Subcutaneous abdominal adipose tissue (tissue), 5 donors: ENCODE results near the gene CYP11A1.

Source experiments
- H3K27ac ChIP-seq: one replicate; pipeline ENCODE4 v1.7.0; 2013; ENCODE audit warnings: low read depth, mild to moderate bottlenecking, inconsistent platforms, low read length, moderate library complexity
- H3K27me3 ChIP-seq, 5 donors: one replicate each; pipeline ENCODE4 v1.7.0; 2013; ENCODE audit warnings: low read length in 5 of 5, inconsistent platforms in 1 of 5; ENCODE audit not compliant: control insufficient read depth in 5 of 5, insufficient read depth in 4 of 5
- H3K36me3 ChIP-seq, 5 donors: one replicate each; pipeline ENCODE4 v1.7.0; 2013; ENCODE audit warnings: low read length in 5 of 5; ENCODE audit not compliant: control insufficient read depth in 5 of 5, insufficient read depth in 5 of 5
- H3K4me1 ChIP-seq, 5 donors: one replicate each; pipeline ENCODE4 v1.7.0; 2013; ENCODE audit warnings: low read length in 5 of 5, mild to moderate bottlenecking in 3 of 5, moderate library complexity in 1 of 5; ENCODE audit not compliant: control insufficient read depth in 5 of 5, insufficient read depth in 5 of 5
- H3K4me3 ChIP-seq, 5 donors: one replicate each; pipeline ENCODE4 v1.7.0; 2013; ENCODE audit warnings: low read length in 5 of 5, low read depth in 1 of 5
- H3K9ac ChIP-seq, 5 donors: one replicate each; pipeline ENCODE4 v1.7.0; 2013; ENCODE audit warnings: low read length in 5 of 5, mild to moderate bottlenecking in 4 of 5, moderate library complexity in 3 of 5
- H3K9me3 ChIP-seq, 5 donors: one replicate each; pipeline ENCODE4 v1.7.0; 2013; ENCODE audit warnings: low read length in 5 of 5; ENCODE audit not compliant: control insufficient read depth in 5 of 5
- donor health status: healthy.
- donor health status: healthy.
- donor health status: healthy.
- donor health status: healthy.
- donor health status: healthy.

Gene CYP11A1

DNA sequence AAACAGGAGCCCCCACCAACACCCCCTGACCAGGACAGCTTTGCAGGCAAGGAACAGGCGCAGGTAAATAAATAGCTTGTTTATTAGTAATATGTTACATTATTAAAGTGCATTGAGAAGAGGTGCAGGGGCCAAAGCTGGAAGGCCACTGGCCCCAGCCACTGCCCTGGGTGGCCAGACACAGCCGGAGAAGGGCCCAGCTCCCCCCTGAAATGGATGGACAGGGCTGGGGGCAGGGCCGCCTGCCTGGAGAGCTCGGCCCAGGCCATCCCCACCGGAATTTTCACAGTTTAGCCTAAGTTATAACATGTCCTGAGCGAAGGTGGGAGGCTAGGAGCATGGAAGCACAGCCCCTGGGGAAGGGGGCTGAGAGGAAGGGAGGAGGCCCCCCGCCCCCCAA is 41.8 kb upstream of the CYP11A1 start:
- H3K4me3 ChIP-seq: no peak overlapping the region
- H3K27me3 ChIP-seq: peaks cover 0 to 8% (median 0%) of the 10 kb centered on the region in 5 donors
- H3K36me3 ChIP-seq: peaks cover 0 to 6% (median 0%) of the 10 kb centered on the region in 5 donors
- H3K27ac ChIP-seq: no peak overlapping the region
- H3K9me3 ChIP-seq: no peaks in the 10 kb centered on the region
- H3K4me1 ChIP-seq: no peaks in the 10 kb centered on the region
- H3K9ac ChIP-seq: no peak overlapping the region

DNA sequence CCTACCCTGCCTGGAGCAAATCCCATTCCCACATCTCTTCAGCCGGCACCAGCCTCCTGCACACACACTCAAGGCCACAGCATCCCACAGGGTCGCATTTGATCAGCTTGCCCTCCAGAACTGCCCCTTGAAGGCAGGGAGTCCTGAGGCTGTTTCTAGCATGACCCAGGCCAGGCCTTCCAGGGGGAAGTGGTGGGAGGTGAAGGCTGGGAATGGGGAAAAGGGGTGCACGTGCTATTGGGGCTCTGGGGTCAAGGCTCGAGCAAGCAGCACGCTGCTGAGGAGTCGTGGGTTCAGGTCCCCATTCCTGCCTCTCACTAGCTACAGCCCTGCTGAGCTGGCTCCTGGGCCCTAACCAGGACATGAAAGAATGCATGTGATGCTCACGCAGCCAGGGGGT is 41.4 kb upstream of the CYP11A1 start:
- Histone ChIP-seq H3K9me3 (no peaks in the 10 kb centered on the region), H3K27me3 (peaks cover 0 to 8% (median 0%) of the 10 kb centered on the region in 5 donors), H3K36me3 (peaks cover 0 to 6% (median 0%) of the 10 kb centered on the region in 5 donors), H3K4me3 (no peak overlapping the region), H3K27ac (no peak overlapping the region), H3K4me1 (peaks cover 0 to under 1% (median 0%) of the 10 kb centered on the region in 5 donors), H3K9ac (no peak overlapping the region)

- Histone ChIP-seq H3K9ac (no peak overlapping the region), H3K4me3 (no peak overlapping the region), H3K36me3 (peaks cover 0 to 6% (median 0%) of the 10 kb centered on the region in 5 donors), H3K4me1 (peaks cover 0 to 5% (median 0%) of the 10 kb centered on the region in 5 donors), H3K27me3 (peaks cover 0 to 8% (median 3%) of the 10 kb centered on the region in 5 donors), H3K9me3 (no peaks in the 10 kb centered on the region), H3K27ac (no peak overlapping the region)
Measured at GRCh38 chr15:74408385-74408784, 40.9 kb upstream of the CYP11A1 start.

GRCh38 chr15:74406992-74407705 is 39.7 kb upstream of the CYP11A1 start:
- H3K9me3 ChIP-seq: no peaks in the 10 kb centered on the region
- peaks cover 0 to 12% (median 4%) of the 10 kb centered on the region in 5 donors for H3K27me3 ChIP-seq
- H3K9ac ChIP-seq: no peak overlapping the region
- peaks cover 0 to 18% (median 11%) of the 10 kb centered on the region in 5 donors for H3K4me1 ChIP-seq
- H3K36me3 ChIP-seq: peaks cover 0 to 6% (median 0%) of the 10 kb centered on the region in 5 donors
- H3K27ac ChIP-seq: no peak overlapping the region
- H3K4me3 ChIP-seq: no peak overlapping the region

DNA sequence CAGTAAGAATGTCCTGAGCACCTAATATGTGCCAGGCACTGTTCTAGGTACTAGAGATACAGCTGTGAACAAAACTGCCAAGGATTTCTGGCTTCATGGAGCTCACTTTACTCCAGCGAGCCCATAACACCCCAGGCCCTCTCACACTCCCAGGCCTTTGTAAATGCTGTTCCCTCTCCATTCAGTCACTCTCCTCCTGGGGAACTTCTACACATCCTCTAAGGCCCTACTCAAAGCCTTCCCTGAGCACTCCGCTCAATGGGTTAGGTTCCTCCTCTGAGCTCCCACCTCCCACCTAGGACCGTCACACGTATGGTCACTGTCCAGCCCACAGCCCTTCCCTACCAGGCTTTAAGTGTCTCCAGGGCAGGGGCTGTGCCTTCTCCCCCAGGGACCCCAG is 39.1 kb upstream of the CYP11A1 start:
- H3K9me3 ChIP-seq: no peaks in the 10 kb centered on the region
- H3K4me1 ChIP-seq: peaks cover 0 to 20% (median 11%) of the 10 kb centered on the region in 5 donors
- peaks cover 0 to 17% (median 4%) of the 10 kb centered on the region in 5 donors for H3K27me3 ChIP-seq
- H3K27ac ChIP-seq: no peak overlapping the region
- no peak overlapping the region for H3K4me3 ChIP-seq
- H3K36me3 ChIP-seq: peaks cover 0 to 6% (median 0%) of the 10 kb centered on the region in 5 donors
- H3K9ac ChIP-seq: no peak overlapping the region

- Histone ChIP-seq H3K9me3 (no peaks in the 10 kb centered on the region), H3K4me3 (no peak overlapping the region), H3K27me3 (peaks cover 3 to 19% (median 4%) of the 10 kb centered on the region in 5 donors), H3K9ac (no peak overlapping the region), H3K27ac (no peak overlapping the region), H3K36me3 (peaks cover 0 to 6% (median 0%) of the 10 kb centered on the region in 5 donors), H3K4me1 (peaks cover 0 to 20% (median 11%) of the 10 kb centered on the region in 5 donors)
Measured at GRCh38 chr15:74405823-74406222, 38.4 kb upstream of the CYP11A1 start.

DNA sequence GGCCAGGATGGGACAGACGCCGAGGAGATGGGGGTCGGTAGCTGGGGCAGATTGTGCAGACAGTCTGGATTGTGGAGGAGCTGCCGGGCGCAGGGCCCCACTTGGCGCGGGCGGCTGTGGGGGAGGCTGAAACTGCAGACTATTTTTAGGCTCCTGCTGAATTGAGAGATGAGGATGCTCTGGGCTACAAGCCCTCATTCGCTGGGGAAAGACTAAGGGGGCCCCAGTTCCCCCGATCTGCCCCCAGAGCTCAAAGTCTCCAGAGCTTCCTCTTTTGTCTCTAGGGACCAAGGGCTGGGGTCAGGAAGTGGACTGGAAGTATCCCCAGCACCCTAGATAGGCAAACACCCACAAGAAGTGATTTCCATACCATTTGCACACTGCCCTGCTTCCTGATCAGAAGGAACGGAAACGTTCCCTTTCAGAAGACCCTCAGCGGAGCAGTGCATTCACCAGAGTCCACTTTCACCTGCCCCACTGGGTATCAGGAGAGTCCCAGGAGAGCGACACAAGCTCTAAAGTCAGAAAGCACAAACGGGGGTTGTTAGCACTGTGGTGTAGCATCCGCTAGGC is 36.6 kb upstream of the CYP11A1 start:
- Histone ChIP-seq H3K9ac (no peak overlapping the region), H3K4me3 (no peak overlapping the region)

GRCh38 chr15:74403588-74403919 is 36.1 kb upstream of the CYP11A1 start:
- Histone ChIP-seq H3K36me3 (no peaks in the 10 kb centered on the region), H3K9me3 (no peaks in the 10 kb centered on the region), H3K9ac (no peak overlapping the region), H3K27ac (no peak overlapping the region), H3K4me1 (peaks cover 0 to 20% (median 11%) of the 10 kb centered on the region in 5 donors), H3K27me3 (peaks cover 3 to 24% (median 4%) of the 10 kb centered on the region in 5 donors), H3K4me3 (no peak overlapping the region)

More for the DNA sequence above, 36.6 kb upstream of the CYP11A1 start:
- Histone ChIP-seq H3K9me3 (no peaks in the 10 kb centered on the region), H3K4me1 (peaks cover 0 to 20% (median 11%) of the 10 kb centered on the region in 5 donors), H3K27ac (no peak overlapping the region), H3K36me3 (no peaks in the 10 kb centered on the region), H3K27me3 (peaks cover 3 to 24% (median 4%) of the 10 kb centered on the region in 5 donors)

DNA sequence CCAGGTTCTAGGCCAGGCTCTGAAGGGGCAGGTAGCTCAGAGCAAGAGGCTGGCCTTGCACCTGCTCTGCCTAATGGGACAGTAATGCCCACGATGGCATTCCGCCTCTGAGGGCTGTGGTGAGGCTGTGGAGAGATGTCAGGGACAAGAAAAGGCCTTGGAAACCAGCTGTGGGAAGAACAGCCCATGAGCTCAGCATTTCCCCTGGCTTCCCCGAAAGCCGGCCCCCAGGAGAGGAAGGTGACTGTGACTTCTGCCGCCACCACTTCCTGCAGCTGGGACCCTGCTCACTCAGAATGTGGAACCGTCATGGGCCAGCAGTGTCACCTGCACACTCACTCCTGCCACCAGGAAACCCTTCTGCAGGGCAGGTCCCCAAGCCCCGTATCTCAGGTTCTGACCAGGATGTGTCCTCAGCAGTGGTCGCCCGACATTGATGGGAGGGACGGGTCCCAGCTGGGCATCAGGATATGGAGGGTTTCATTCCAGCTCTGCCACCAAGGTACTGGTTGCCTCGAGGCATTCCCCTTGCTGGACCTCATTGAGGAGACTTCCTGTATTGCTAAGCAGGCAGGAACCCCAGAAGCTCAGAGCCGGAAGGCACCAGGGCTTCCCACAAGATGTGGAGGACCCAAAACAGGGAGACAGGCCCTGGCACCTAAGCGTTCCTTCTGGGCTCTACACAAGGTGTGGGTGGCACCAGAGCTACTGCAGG is 35.6 kb upstream of the CYP11A1 start:
- peaks cover under 1 to 24% (median 3%) of the 10 kb centered on the region in 5 donors for H3K27me3 ChIP-seq
- no peak overlapping the region for H3K27ac ChIP-seq
- no peak overlapping the region for H3K9ac ChIP-seq
- H3K36me3 ChIP-seq: no peaks in the 10 kb centered on the region
- no peak overlapping the region for H3K4me3 ChIP-seq
- H3K9me3 ChIP-seq: no peaks in the 10 kb centered on the region
- peaks cover 0 to 20% (median 11%) of the 10 kb centered on the region in 5 donors for H3K4me1 ChIP-seq
